MM.1S (cell line): ENCODE measurements around the gene CLPTM1L.

Source experiments
- DNase-seq: peaks from one replicate; pipeline ENCODE4 v3.0.0-alpha.2; 2015
- H2AFZ ChIP-seq: fragments of 300-600 bp; sonication (generic); 2 replicates; pipeline ENCODE4 v1.6.0; 2016; ENCODE audit warnings: antibody characterized with exemption, low read length
- H3F3A ChIP-seq: fragments of 300-600 bp; sonication (generic); 2 replicates; pipeline ENCODE4 v1.6.1; 2016; ENCODE audit warnings: mild to moderate bottlenecking, antibody characterized with exemption, low read length, moderate library complexity, mixed read lengths; ENCODE audit not compliant: insufficient read depth
- H3K27ac ChIP-seq: fragments of 300-600 bp; sonication (generic); 2 replicates; pipeline ENCODE4 v1.5.1; 2016; ENCODE audit warnings: mild to moderate bottlenecking, low read length
- H3K27me3 ChIP-seq: fragments of 300-600 bp; sonication (generic); replicated peaks from 2 replicates; pipeline ENCODE4 v1.6.0; 2016; ENCODE audit warnings: low read length; ENCODE audit not compliant: insufficient read depth
- H3K36me3 ChIP-seq: fragments of 300-600 bp; sonication (generic); replicated peaks from 2 replicates; pipeline ENCODE4 v1.6.1; 2016; ENCODE audit warnings: mild to moderate bottlenecking, low read length, mixed read lengths; ENCODE audit not compliant: insufficient read depth
- H3K4me1 ChIP-seq: fragments of 300-600 bp; sonication (generic); 2 replicates; pipeline ENCODE4 v1.6.1; 2016; ENCODE audit warnings: low read length, mixed read lengths
- H3K4me2 ChIP-seq: fragments of 300-600 bp; sonication (generic); 2 replicates; pipeline ENCODE4 v1.6.0; 2016; ENCODE audit warnings: low read depth, low read length
- H3K4me3 ChIP-seq: fragments of 300-600 bp; sonication (generic); 2 replicates; pipeline ENCODE4 v1.5.1; 2016; ENCODE audit warnings: low read length, mixed read lengths
- H3K79me2 ChIP-seq: fragments of 300-600 bp; sonication (generic); 2 replicates; pipeline ENCODE4 v1.6.1; 2016; ENCODE audit warnings: mixed run types, low read length, mixed read lengths
- H3K9ac ChIP-seq: fragments of 300-600 bp; sonication (generic); 2 replicates; pipeline ENCODE4 v1.6.1; 2016; ENCODE audit warnings: low read length, mixed read lengths
- H3K9me2 ChIP-seq: fragments of 300-600 bp; sonication (generic); replicated peaks from 2 replicates; pipeline ENCODE4 v1.6.1; 2016; ENCODE audit warnings: mild to moderate bottlenecking, low read length, mixed read lengths; ENCODE audit not compliant: insufficient read depth
- H3K9me3 ChIP-seq: fragments of 300-600 bp; sonication (generic); replicated peaks from 2 replicates; pipeline ENCODE4 v1.6.1; 2016; ENCODE audit warnings: mild to moderate bottlenecking, low read length, mixed read lengths; ENCODE audit not compliant: insufficient read depth
- H4K20me1 ChIP-seq: fragments of 300-600 bp; sonication (generic); 2 replicates; pipeline ENCODE4 v1.6.1; 2016; ENCODE audit warnings: mild to moderate bottlenecking, low read length, moderate library complexity, mixed read lengths; ENCODE audit not compliant: insufficient read depth
- EZH2 ChIP-seq: fragments of 300-600 bp; sonication (generic); optimal IDR thresholded peaks from 2 replicates; pipeline ENCODE3; 2017; ENCODE audit warnings: low read depth, mild to moderate bottlenecking, antibody characterized with exemption, low read length, mixed read lengths
- EZH2phosphoT487 ChIP-seq: fragments of 300-600 bp; sonication (generic); IDR thresholded peaks from 2 replicates; pipeline ENCODE4 v1.6.1; 2018; ENCODE audit warnings: antibody characterized with exemption, low read length
- TF ChIP-seq, protein P1 (sequence below): fragments of 300-600 bp; sonication (generic); IDR thresholded peaks from 2 replicates; pipeline ENCODE4 v1.5.1; 2016; ENCODE audit warnings: antibody characterized with exemption, low read length, mixed read lengths

Gene CLPTM1L, protein sequence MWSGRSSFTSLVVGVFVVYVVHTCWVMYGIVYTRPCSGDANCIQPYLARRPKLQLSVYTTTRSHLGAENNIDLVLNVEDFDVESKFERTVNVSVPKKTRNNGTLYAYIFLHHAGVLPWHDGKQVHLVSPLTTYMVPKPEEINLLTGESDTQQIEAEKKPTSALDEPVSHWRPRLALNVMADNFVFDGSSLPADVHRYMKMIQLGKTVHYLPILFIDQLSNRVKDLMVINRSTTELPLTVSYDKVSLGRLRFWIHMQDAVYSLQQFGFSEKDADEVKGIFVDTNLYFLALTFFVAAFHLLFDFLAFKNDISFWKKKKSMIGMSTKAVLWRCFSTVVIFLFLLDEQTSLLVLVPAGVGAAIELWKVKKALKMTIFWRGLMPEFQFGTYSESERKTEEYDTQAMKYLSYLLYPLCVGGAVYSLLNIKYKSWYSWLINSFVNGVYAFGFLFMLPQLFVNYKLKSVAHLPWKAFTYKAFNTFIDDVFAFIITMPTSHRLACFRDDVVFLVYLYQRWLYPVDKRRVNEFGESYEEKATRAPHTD

DNA sequence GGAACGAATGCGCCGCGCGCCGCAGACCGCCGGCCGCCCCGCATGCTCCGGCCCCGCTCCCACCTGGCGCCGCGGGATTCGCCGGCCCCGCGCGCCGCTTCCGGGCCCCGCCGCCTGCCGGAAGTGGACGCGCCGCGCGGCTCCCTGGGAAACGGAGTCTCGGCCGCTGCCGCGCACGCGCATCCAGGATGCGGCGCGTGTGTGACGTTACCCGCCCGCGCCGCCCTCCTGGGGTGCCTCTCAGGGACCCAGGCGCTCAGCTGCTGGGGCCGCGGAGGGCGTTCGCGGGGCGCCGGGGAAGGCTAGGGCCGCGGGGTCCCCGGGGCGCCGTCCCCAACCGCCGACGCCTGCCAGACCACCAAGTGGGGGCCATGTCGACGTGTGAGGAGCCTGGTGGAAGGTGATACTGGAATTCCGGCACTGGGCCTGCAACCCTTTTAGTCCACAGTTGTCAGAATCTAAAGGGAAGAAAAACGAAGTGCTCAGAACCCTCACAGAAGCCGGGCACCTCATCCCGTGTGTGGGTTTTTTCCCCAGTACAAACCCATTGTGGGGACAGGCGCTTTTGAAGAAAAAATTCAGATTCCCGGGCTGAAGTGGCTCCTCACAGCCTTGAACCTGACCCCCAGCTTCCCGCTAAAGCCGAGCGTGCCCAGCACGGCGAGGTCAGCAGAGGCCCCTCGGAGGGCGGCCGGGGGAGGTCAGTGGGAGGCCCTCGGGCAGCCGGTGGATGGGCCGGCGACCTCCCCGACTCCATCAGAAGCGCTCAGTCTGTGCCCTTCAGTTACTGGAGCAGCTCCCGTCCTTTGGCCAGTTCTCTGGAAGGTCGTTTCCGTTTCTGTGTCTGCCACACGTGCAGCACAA is at the start of gene CLPTM1L:
TSS of gene CLPTM1L (minus strand) at position 125 of the 864 bp plus-strand sequence. CDS start 258 bp downstream, outside the sequence.
- TF ChIP-seq EZH2 (no peak), EZH2phosphoT487 (no peak)
- TF ChIP-seq, protein P1, sequence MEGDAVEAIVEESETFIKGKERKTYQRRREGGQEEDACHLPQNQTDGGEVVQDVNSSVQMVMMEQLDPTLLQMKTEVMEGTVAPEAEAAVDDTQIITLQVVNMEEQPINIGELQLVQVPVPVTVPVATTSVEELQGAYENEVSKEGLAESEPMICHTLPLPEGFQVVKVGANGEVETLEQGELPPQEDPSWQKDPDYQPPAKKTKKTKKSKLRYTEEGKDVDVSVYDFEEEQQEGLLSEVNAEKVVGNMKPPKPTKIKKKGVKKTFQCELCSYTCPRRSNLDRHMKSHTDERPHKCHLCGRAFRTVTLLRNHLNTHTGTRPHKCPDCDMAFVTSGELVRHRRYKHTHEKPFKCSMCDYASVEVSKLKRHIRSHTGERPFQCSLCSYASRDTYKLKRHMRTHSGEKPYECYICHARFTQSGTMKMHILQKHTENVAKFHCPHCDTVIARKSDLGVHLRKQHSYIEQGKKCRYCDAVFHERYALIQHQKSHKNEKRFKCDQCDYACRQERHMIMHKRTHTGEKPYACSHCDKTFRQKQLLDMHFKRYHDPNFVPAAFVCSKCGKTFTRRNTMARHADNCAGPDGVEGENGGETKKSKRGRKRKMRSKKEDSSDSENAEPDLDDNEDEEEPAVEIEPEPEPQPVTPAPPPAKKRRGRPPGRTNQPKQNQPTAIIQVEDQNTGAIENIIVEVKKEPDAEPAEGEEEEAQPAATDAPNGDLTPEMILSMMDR: no peak
- H3K79me2 ChIP-seq: peaks cover 58% of the 10 kb centered on the region

DNA sequence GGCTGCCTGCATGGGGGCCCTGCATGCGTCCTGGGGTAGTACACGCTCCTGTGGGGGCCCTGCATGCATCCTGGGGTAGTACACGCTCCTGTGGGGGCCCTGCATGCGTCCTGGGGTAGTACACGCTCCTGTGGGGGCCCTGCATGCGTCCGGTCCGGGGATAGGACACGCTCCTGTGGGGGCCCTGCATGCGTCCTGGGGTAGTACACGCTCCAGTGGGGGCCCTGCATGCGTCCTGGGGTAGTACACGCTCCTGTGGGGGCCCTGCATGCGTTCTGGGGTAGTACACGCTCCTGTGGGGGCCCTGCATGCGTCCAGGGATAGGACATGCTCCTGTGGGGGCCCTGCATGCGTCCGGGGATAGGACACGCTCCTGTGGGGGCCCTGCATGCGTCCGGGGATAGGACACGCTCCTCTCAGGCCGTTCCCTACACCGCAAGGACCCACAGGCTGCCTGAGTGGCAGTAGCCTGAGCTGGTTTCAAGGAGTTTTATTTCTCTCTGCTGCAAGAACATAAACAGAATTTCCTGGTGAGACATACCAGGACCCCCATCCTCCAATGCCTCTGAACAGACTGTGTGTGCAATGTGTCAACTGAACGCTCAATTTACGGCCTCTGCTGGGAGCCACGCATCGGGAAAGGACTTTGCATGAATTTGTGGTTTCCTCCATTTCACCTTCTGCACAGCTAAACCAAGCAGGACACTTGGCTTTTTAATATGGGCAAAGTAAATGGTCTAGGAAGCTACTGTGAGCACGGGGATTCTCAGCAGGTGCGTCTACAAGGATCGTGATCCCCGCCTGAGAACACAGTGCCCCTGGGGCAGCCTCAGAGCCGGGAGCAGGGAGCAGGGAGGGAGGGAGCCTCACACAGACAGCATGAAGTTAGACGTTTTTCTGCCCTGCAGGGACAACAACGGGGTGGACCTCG is 48.9 kb upstream of the CLPTM1L start:
- no peak for DNase-seq
- TF ChIP-seq EZH2: no peak
- TF ChIP-seq EZH2phosphoT487: no peak
- TF ChIP-seq, protein P1: no peak
- H3K36me3 ChIP-seq: no peaks in the 10 kb centered on the region
- H3K4me3 ChIP-seq: no peak overlapping the region
- no peak overlapping the region for H3K27ac ChIP-seq
- no peaks in the 10 kb centered on the region for H3K79me2 ChIP-seq
- no peaks in the 10 kb centered on the region for H3K4me1 ChIP-seq
- H3K9ac ChIP-seq: no peak overlapping the region
- H3K27me3 ChIP-seq: peaks cover 95% of the 10 kb centered on the region
- no peak overlapping the region for H3K4me2 ChIP-seq
- no peaks in the 10 kb centered on the region for H3K9me2 ChIP-seq
- H4K20me1 ChIP-seq: no peaks in the 10 kb centered on the region
- H3F3A ChIP-seq: no peaks in the 10 kb centered on the region
- no peaks in the 10 kb centered on the region for H3K9me3 ChIP-seq
- H2AFZ ChIP-seq: no peak overlapping the region

More for the DNA sequence above, at the start of gene CLPTM1L:
- H3K36me3 ChIP-seq: peaks cover 22% of the 10 kb centered on the region; the same call in 1 of the 2 replicates
- no peaks in the 10 kb centered on the region for H3K9me2 ChIP-seq
- peak within 1 kb of the TSS; percentile 57 for H2AFZ ChIP-seq
- no peaks in the 10 kb centered on the region for H3K27me3 ChIP-seq
- peak within 1 kb of the TSS; percentile 94 for H3K4me2 ChIP-seq
- H3K4me3 ChIP-seq: peak within 1 kb of the TSS; percentile 93
- peak within 1 kb of the TSS; percentile 98 for H3K9ac ChIP-seq
- peak within 1 kb of the TSS; percentile 98 for H3K27ac ChIP-seq
- H4K20me1 ChIP-seq: no peaks in the 10 kb centered on the region
- H3F3A ChIP-seq: peaks cover 39% of the 10 kb centered on the region
- H3K4me1 ChIP-seq: peaks cover 29% of the 10 kb centered on the region
- DNase-seq: peak; percentile 94
- no peaks in the 10 kb centered on the region for H3K9me3 ChIP-seq
